D721Med (cell line): ENCODE results near the gene SMIM36.
"Not testable (repeated sequence)": the region's sequence is repeated elsewhere in the genome, so short reads cannot be mapped to it uniquely, and the experiment has no call there.

Experiments
- DNase-seq: peaks from one replicate; pipeline ENCODE4 v3.0.0; 2011; ENCODE audit warnings: low spot score; ENCODE audit not compliant: insufficient read length
- FAIRE-seq: peaks from 2 replicates; lab custom pipeline; 2011; peaks lifted over from hg19 to GRCh38; lab: Jason Lieb, UNC
- TF ChIP-seq, protein P1 (sequence below): IDR thresholded peaks from 2 replicates; pipeline ENCODE4 v1.5.1; 2012; ENCODE audit warnings: mild to moderate bottlenecking, control low read depth; ENCODE audit not compliant: insufficient read depth; ENCODE audit errors: missing control alignments

The SMIM36 gene

DNA sequence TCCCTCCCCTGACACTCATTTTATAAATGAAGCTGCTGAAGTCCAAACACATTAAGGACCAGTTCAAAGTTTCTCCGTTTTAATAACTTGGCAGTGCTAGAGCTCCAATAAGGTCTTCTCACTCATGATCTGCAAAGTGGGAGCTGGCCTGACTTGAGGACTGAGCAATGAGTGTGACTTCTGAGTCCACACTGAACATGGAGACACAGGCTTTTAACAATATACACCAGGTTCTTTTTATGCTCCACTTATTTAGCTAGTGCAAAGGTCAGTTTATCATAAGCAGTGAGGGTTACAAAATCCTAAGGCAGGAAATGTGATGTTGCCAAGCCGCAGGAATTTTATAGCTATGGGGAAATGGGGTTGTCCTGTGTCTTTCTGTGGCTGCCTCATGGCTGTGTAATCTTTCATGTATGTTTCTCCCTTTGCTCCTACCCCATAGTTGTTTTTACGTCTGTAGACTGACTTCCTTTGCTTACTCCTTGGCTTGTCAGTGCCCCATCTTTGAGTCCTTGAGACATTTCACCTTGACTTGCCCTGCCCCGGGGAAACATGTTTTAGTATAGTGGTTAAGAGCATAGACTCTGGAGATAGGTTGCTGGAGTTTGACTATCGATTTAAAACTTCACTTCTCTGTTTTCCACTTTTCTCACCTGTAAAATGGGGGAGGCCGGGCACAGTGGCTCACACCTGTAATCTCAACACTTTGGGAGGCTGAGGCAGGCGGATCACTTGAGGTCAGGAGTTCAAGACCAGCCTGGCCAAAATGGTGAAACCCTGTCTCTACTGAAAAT, 77.4 kb downstream of the SMIM36 start:
- TF ChIP-seq, protein P1, sequence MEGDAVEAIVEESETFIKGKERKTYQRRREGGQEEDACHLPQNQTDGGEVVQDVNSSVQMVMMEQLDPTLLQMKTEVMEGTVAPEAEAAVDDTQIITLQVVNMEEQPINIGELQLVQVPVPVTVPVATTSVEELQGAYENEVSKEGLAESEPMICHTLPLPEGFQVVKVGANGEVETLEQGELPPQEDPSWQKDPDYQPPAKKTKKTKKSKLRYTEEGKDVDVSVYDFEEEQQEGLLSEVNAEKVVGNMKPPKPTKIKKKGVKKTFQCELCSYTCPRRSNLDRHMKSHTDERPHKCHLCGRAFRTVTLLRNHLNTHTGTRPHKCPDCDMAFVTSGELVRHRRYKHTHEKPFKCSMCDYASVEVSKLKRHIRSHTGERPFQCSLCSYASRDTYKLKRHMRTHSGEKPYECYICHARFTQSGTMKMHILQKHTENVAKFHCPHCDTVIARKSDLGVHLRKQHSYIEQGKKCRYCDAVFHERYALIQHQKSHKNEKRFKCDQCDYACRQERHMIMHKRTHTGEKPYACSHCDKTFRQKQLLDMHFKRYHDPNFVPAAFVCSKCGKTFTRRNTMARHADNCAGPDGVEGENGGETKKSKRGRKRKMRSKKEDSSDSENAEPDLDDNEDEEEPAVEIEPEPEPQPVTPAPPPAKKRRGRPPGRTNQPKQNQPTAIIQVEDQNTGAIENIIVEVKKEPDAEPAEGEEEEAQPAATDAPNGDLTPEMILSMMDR, result no peak
- no peak for FAIRE-seq

DNA sequence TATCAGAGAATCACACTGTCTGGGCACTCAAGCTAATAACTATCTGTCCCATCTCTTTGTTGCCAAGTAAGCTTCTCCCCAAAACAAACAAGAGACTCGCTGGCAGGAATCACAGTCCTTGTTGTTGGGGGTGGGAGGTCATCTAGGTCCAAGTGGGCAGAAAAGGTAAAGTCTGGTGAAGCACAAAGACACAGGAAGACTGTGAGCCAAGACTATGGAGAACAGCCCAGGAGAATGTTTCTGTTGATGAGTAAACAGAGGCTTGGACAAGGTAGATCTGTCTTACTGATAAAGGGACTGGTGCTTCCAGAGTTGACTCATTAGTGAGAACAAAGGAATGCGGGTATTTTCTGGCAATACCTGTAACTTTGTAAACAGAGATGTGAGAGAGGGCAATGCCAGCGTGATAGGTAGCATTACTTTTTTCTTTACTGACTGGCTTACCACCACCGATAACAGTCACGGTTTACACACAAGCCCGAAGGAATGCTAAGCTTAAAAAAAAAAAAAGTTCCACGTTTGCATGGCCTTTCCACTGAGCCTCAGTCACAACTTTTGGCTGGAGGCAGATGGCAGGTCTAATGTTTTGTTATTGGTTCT, 78.1 kb downstream of the SMIM36 start:
- TF ChIP-seq, protein P1, result no peak
- no peak for DNase-seq
- no peak for FAIRE-seq

More for the DNA sequence above, 77.4 kb downstream of the SMIM36 start:
- no peak for DNase-seq

DNA sequence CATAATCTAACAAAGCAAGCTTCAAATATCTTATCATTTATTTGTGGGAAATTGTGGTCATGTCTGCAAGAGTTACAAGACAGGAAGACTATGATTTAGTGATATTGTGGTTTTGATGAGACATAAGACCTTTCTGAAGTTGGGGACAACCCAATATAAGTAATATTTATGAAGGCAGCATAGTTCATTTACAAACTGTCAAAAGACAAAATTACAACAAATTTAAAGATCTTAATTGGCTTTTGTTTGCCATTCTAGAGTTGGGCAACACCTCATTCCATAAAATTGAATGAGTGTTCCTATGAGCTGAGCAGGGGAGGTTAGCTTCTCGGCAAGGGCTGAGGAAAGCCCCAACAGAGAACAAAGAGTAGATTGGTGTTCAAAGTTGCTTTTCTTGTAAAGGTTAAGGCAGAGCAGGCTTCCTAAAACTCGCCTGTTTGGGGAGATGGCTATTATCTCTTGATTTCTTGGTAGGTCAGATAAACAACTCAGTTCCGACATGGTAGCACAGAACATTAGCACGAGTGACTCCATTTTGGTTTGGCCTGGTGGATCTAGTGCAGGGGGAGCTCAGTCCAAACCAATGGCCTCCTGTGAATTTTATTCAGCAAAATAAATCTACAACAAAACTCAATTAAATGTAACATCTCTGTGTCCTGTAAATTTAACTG, 78.8 kb downstream of the SMIM36 start:
- DNase-seq (no peak), FAIRE-seq (no peak)
- TF ChIP-seq, protein P1, result no peak

DNA sequence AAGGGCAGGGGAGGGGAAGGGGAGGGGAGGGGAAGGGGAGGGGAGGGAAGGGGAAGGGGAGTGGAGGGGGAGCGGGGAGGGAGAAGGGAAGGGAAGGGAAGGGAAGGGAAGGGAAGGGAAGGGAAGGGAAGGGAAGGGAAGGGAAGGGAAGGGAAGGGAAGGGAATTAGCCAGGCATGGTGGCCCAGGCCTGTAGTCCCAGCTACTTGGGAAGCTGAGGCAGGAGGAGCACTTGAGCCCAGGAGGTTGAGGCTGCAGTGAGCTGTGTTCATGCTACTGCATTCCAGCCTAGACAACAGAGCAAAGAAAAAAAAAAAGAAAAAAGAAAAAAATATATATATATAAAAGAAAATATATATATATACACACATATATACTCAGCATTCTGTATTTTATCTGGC, 79.3 kb downstream of the SMIM36 start:
- FAIRE-seq, DNase-seq: not testable (repeated sequence)

DNA sequence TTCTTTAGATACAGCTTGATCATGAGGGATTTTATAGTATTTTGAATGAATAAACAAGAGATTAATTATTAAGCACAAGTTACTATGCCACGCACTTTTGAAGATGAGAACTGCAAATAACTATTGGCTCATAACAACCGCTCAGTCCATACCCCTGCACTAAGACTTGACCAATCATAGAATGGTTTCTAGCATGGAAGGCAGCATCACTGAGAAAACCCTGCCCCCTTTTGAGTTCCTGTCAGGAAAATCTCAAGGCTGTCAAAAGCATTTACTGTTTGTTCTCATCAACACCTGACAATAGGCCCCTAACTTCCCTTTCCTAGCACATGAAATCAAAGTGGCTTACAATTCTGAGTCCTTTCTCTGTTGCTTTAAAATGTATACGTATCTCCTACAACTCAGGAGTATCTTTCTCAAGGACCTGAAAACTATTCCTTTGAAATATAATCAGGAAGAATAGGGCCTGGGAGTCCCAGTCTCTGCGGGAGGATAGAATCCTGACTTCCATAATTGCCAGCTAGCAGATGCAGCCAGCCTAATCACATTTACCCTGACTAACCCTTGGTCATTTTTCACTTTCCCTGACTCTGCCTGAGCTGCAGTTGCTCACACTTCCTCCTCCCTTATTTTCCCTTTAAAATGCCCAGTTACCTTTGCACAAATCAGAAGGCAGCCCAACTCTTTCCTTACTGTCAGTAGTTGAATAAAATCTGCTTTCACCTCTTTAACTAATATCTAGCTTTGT, 80.5 kb downstream of the SMIM36 start:
- TF ChIP-seq, protein P1, result no peak
- FAIRE-seq (no peak), DNase-seq (no peak)

DNA sequence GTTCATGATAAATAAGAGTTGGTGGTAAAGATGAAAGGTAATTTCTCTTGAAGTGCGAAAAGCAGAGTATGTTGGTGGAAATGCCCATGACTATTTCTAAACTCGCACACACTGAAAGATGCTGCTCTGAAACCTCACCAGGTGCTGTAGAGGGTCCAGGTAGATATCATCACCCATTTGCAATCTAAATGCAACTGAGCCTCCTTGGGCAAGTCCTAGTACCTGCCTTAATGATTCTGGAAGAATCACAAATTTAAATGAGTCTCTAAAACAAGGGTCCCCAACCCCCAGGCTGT, 83.7 kb downstream of the SMIM36 start:
- FAIRE-seq (no peak), DNase-seq (no peak)
- TF ChIP-seq, protein P1, result no peak

DNA sequence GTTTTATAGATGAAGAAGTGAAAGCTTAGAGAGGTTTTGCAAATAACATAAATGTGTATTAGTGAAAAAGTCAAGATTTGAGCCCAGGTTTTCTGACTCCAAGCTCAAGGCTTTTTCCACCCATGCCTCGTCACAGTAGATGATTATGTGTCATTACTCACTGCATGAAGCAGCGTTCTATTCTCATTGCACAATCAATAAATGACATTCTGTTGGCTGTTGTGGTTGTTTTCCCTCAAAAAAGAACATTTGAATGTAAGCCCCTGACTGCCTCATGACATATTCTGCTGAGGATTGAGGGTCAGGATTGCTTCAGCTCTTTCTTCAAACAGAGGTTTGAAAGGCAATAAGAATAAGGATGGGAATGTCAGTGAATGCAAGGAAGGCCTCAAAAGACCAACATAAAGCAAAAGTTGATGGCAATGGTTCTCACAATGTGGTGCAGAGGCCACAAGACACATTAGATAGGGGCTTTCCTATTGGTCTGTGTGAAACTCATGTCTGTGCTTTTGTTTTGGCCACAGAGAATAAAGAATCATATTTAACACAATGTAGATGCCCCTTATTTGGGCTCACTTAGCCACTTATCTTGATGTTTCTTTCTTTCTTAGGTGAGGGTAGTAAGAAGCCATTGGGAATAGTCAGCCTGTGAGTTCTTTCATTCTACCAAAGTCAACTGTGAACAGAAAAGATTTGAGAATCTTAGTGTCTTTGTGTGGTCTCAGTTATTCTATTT, 84.2 kb downstream of the SMIM36 start:
- no peak for DNase-seq
- no peak for FAIRE-seq
- TF ChIP-seq, protein P1, result no peak
